Kidney (tissue), 22 donors: ENCODE measurements around the gene IL36B. TPM values are rescaled to one million over a fixed set of nuclear protein-coding genes. Genes with fewer than 3 reads are reported as not detected.
"Not testable (repeated sequence)": the region's sequence is repeated elsewhere in the genome, so short reads cannot be mapped to it uniquely, and the experiment has no call there.

ENCODE experiments used
- DNase-seq, 5 donors: peaks; one replicate each; pipeline ENCODE4 v3.0.0-alpha.2; 2013 to 2020
- FAIRE-seq: peaks from 2 replicates; lab custom pipeline; 2012; peaks lifted over from hg19 to GRCh38; lab: Jason Lieb, UNC
- H3K27ac ChIP-seq, 2 donors: one replicate each; pipeline ENCODE4 v1.7.0; 2013; ENCODE audit warnings: low read depth in 2 of 2, low read length in 2 of 2, inconsistent platforms in 1 of 2
- H3K27me3 ChIP-seq: one replicate; pipeline ENCODE4 v1.7.1; 2013; ENCODE audit warnings: low read length, inconsistent platforms; ENCODE audit not compliant: control insufficient read depth, insufficient read depth
- H3K36me3 ChIP-seq, 3 donors: one replicate each; pipeline versions ENCODE4 v1.7.0 to v1.7.1; 2013; ENCODE audit warnings: low read length in 3 of 3, control low read depth in 1 of 3, inconsistent platforms in 1 of 3; ENCODE audit not compliant: insufficient read depth in 3 of 3, control insufficient read depth in 2 of 3
- H3K4me1 ChIP-seq, 3 donors: one replicate each; pipeline versions ENCODE4 v1.7.0 to v1.7.1; 2013; ENCODE audit warnings: low read length in 3 of 3, inconsistent platforms in 1 of 3, low read depth in 1 of 3; ENCODE audit not compliant: control insufficient read depth in 2 of 3, insufficient read depth in 2 of 3
- H3K4me3 ChIP-seq, 3 donors: one replicate each; pipeline versions ENCODE4 v1.7.0 to v1.8.1; 2013; ENCODE audit warnings: low read length in 3 of 3, control low read depth in 1 of 3, inconsistent platforms in 1 of 3
- H3K9ac ChIP-seq, 3 donors: one replicate each; pipeline versions ENCODE4 v1.7.0 to v1.7.1; 2013; ENCODE audit warnings: low read length in 3 of 3, control low read depth in 1 of 3, inconsistent platforms in 1 of 3
- H3K9me3 ChIP-seq, 3 donors: one replicate each; pipeline versions ENCODE4 v1.7.0 to v1.7.1; 2013; ENCODE audit warnings: low read length in 3 of 3, control low read depth in 1 of 3, inconsistent platforms in 1 of 3; ENCODE audit not compliant: control insufficient read depth in 2 of 3, insufficient read depth in 1 of 3
- intact Hi-C: fragments of 100-400 bp; cut with DNase I; formaldehyde crosslinking; loops from one replicate; pipeline ENCODE4 v1.11.1; 2022
- long read RNA-seq, 10 donors: library from polyadenylated mRNA in 1 of 10; unstranded in 1 of 10; transcript quantifications; one replicate each; pipeline ENCODE4 v2.0.0 and lab custom pipeline, GENCODE V29; 2021 to 2026
- polyA plus RNA-seq: library from polyadenylated mRNA; stranded (reverse); fragments of 350-450 nt; fragmentation: Illumina TruSeq; extraction: RNeasy Lipid Tissue Mini Kit (QIAGEN cat#74804); gene quantifications from one replicate; pipeline ENCODE4 v1.2.3, GENCODE V29; 2014; ENCODE audit warnings: low read depth, low replicate concordance; ENCODE audit not compliant: insufficient read depth
- total RNA-seq: library from RNA; stranded (reverse); fragmentation: NEBNext Ultra II Directional; extraction: Animal tissue kit (Norgen Biotek cat#: 25700); gene quantifications from one replicate; pipeline ENCODE4 v1.2.1, GENCODE V29; 2021
- TF ChIP-seq, protein P1 (sequence below): IDR thresholded peaks from 3 replicates; pipeline ENCODE4 v1.5.1; 2012; ENCODE audit warnings: mild to moderate bottlenecking, moderate library complexity, borderline replicate concordance; ENCODE audit not compliant: insufficient read depth; ENCODE audit errors: extremely low read depth
- donor health status: control.
- donor health status: control.
- donor health status: control.
- donor health status: control.
- donor health status: control.
- donor health status: DM: yes; HTN: yes; CAD: no.
- donor health status: Normal renal cell carcinoma (clear cell type).

The IL36B gene
- total RNA-seq, result not detected
- polyA plus RNA-seq, result not detected
- long read RNA-seq, donor 1, result 0 reads
- long read RNA-seq, donor 2, result 0 reads
- long read RNA-seq, donor 3, result 0 reads
- long read RNA-seq, donor 4, result 0 reads
- long read RNA-seq, donor 5, result 0 reads
- long read RNA-seq, donor 6, result 0 reads
- long read RNA-seq, donor 7, result 0 reads
- long read RNA-seq, donor 8, result 0 reads
- long read RNA-seq, donor 9, result 0 reads
- long read RNA-seq, donor 10, result 0 reads

GRCh38 chr2:113052396-113052917 is at the start of gene IL36B:
IL36B (minus strand) TSS chr2:113052867.
- H3K9me3 ChIP-seq, result peaks cover 0 to 5% (median 0%) of the 10 kb centered on the region in 3 donors
- TF ChIP-seq, protein P1, sequence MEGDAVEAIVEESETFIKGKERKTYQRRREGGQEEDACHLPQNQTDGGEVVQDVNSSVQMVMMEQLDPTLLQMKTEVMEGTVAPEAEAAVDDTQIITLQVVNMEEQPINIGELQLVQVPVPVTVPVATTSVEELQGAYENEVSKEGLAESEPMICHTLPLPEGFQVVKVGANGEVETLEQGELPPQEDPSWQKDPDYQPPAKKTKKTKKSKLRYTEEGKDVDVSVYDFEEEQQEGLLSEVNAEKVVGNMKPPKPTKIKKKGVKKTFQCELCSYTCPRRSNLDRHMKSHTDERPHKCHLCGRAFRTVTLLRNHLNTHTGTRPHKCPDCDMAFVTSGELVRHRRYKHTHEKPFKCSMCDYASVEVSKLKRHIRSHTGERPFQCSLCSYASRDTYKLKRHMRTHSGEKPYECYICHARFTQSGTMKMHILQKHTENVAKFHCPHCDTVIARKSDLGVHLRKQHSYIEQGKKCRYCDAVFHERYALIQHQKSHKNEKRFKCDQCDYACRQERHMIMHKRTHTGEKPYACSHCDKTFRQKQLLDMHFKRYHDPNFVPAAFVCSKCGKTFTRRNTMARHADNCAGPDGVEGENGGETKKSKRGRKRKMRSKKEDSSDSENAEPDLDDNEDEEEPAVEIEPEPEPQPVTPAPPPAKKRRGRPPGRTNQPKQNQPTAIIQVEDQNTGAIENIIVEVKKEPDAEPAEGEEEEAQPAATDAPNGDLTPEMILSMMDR, result no peak
- no peaks in the 10 kb centered on the region for H3K4me1 ChIP-seq
- H3K27me3 ChIP-seq, result no peaks in the 10 kb centered on the region
- H3K4me3 ChIP-seq, result no peak within 1 kb of the TSS
- no peak within 1 kb of the TSS for H3K9ac ChIP-seq
- H3K36me3 ChIP-seq, result no peaks in the 10 kb centered on the region
- no peak within 1 kb of the TSS for H3K27ac ChIP-seq
- no peak for FAIRE-seq
- intact Hi-C loops, result no loop called here
- no peak for DNase-seq

DNA sequence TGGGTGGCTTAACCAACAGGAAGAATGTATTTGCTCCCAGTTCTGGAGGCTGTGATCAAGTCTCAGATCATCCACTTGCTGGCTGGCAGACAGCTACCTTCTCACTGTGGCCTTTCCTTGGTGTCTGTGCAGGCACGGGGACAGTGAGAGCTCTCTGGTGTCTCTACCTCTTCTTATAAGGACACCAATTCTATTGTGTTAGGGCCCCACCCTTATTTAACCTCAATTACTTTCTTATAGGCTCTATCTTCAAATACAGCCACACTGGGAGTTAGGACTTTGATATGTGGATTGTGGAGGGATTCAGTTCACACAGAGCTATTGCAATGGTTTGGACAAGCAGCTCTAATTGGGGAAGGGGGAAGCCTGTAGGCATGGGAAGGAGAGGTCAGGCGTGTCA is 49.5 kb upstream of the IL36B start:
- Histone ChIP-seq H3K27ac (no peak overlapping the region), H3K27me3 (no peaks in the 10 kb centered on the region), H3K9ac (no peak overlapping the region), H3K4me1 (no peaks in the 10 kb centered on the region), H3K36me3 (no peaks in the 10 kb centered on the region), H3K9me3 (no peaks in the 10 kb centered on the region), H3K4me3 (no peak overlapping the region)
- no peak for FAIRE-seq
- TF ChIP-seq, protein P1, result no peak
- intact Hi-C loops, result no loop called here
- no peak for DNase-seq

DNA sequence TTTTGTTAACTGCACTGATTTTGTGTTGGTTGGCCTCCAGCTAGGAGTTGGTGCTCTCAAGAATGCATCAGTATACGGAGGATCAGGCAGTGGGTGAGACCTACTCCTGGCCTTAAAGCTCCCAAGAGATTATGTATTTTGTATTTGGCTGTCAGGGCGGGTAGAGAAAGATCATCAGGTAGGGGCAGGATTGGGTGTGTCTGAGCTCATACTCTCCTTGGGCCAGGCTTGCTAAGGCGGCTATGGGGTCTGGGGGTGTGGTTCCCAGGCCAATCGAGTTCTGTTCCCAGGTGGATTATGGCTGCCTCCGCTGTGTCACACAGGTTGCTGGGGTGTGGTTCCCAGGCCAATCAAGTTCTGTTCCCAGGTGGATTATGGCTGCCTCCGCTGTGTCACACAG is 45.9 kb upstream of the IL36B start:
- Histone ChIP-seq H3K9me3 (no peaks in the 10 kb centered on the region), H3K27me3 (no peaks in the 10 kb centered on the region), H3K4me3 (no peak overlapping the region), H3K4me1 (no peaks in the 10 kb centered on the region), H3K27ac (no peak overlapping the region), H3K9ac (no peak overlapping the region), H3K36me3 (no peaks in the 10 kb centered on the region)
- DNase-seq (no peak), FAIRE-seq (no peak)
- TF ChIP-seq, protein P1, result no peak
- intact Hi-C loops, result no loop called here

DNA sequence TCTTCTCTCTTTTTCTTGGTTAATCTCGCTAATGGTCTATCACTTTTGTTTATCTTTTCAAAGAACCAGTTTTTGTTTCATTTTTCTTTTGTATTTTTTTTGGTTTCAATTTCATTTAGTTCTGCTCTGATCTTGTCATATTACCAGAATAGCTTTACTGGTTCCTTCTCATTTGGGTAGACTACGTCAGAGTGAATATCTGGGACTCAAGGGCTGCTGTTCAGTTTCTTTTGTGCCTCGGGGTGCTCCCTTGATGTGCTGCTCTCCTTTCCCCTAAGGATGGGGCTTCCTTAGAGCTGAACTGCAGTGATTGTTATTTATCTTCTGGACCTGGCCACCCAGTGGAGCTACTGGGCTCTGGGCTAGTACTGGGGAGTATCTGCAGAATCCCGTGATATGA is 45.4 kb upstream of the IL36B start:
- no peaks in the 10 kb centered on the region for H3K36me3 ChIP-seq
- intact Hi-C loops, result no loop called here
- no peak overlapping the region for H3K4me3 ChIP-seq
- FAIRE-seq, result no peak
- H3K9me3 ChIP-seq, result no peaks in the 10 kb centered on the region
- TF ChIP-seq, protein P1, result no peak
- no peaks in the 10 kb centered on the region for H3K27me3 ChIP-seq
- no peak for DNase-seq
- H3K27ac ChIP-seq, result no peak overlapping the region
- H3K4me1 ChIP-seq, result no peaks in the 10 kb centered on the region
- no peak overlapping the region for H3K9ac ChIP-seq

DNA sequence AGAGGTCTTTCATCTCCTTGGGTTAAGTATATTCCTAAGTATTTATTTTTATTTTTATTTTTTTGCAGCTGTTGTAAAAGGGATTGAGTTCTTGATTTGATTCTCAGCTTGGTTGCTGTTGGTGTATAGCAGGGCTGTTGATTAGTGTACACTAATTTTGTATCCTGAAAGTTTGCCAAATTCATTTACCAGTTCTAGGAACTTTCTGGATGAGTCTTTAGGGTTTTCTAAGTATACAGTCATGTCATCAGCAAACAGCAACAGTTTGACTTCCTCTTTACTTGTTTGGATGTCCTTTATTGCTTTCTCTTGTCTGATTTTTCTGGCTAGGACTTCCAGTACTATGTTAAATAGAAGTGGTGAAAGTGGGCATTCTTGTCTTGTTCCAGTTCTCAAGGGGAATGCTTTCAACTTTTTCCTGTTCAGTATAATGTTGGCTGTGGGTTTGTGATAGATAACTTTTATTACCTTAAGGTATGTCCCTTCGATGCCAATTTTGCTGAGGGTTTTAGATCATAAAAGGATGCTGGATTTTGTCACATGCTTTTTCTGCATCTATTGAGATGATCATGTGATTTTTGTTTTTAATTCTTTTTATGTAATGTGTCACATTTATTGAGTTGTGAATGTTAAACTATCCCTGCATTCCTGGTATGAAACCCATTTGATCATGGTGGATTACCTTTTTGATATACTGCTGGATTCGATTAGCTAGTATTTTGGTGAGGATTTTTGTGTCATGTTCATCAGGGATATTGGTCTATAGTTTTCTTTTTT is 44.4 kb upstream of the IL36B start:
- H3K27me3 ChIP-seq, FAIRE-seq, H3K4me1 ChIP-seq, H3K9ac ChIP-seq, H3K4me3 ChIP-seq, H3K27ac ChIP-seq, H3K36me3 ChIP-seq, DNase-seq, H3K9me3 ChIP-seq, intact Hi-C loops: not testable (repeated sequence)
